ENCODE results near the gene ROPN1.
"Not testable (repeated sequence)": the region's sequence is repeated elsewhere in the genome, so short reads cannot be mapped to it uniquely, and the experiment has no call there.

DNA sequence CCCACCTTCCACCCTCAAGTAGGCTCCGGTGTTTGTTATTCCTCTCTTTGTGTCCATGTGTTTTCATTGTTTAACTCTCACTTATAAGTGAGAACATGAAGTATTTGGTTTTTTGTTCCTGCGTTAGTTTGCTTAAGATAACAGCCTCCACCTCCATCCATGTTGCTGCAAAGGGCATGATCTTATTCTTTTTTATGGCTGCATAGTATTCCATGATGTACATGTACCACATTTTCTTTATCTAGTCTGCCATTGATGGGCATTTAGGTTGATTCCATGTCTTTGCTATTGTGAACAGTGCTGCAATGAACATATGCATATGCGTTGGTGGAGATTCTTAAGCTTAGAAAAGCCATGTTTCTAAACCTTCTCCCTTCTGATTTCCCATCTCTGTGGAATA, 44.3 kb upstream of the ROPN1 start:
- TF ChIP-seq, protein P1, sequence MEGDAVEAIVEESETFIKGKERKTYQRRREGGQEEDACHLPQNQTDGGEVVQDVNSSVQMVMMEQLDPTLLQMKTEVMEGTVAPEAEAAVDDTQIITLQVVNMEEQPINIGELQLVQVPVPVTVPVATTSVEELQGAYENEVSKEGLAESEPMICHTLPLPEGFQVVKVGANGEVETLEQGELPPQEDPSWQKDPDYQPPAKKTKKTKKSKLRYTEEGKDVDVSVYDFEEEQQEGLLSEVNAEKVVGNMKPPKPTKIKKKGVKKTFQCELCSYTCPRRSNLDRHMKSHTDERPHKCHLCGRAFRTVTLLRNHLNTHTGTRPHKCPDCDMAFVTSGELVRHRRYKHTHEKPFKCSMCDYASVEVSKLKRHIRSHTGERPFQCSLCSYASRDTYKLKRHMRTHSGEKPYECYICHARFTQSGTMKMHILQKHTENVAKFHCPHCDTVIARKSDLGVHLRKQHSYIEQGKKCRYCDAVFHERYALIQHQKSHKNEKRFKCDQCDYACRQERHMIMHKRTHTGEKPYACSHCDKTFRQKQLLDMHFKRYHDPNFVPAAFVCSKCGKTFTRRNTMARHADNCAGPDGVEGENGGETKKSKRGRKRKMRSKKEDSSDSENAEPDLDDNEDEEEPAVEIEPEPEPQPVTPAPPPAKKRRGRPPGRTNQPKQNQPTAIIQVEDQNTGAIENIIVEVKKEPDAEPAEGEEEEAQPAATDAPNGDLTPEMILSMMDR (IDR thresholded peaks at IDR 0.05) = not testable (repeated sequence)
- TF ChIP-seq, protein P2, sequence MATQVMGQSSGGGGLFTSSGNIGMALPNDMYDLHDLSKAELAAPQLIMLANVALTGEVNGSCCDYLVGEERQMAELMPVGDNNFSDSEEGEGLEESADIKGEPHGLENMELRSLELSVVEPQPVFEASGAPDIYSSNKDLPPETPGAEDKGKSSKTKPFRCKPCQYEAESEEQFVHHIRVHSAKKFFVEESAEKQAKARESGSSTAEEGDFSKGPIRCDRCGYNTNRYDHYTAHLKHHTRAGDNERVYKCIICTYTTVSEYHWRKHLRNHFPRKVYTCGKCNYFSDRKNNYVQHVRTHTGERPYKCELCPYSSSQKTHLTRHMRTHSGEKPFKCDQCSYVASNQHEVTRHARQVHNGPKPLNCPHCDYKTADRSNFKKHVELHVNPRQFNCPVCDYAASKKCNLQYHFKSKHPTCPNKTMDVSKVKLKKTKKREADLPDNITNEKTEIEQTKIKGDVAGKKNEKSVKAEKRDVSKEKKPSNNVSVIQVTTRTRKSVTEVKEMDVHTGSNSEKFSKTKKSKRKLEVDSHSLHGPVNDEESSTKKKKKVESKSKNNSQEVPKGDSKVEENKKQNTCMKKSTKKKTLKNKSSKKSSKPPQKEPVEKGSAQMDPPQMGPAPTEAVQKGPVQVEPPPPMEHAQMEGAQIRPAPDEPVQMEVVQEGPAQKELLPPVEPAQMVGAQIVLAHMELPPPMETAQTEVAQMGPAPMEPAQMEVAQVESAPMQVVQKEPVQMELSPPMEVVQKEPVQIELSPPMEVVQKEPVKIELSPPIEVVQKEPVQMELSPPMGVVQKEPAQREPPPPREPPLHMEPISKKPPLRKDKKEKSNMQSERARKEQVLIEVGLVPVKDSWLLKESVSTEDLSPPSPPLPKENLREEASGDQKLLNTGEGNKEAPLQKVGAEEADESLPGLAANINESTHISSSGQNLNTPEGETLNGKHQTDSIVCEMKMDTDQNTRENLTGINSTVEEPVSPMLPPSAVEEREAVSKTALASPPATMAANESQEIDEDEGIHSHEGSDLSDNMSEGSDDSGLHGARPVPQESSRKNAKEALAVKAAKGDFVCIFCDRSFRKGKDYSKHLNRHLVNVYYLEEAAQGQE (IDR thresholded peaks at IDR 0.05; ENCODE audit: insufficient read depth in 1 of 2, low read depth in 2 of 2, low read length in 1 of 2) = not testable (repeated sequence)
- not testable (repeated sequence) for TF ChIP-seq POLR2AphosphoS5 (IDR thresholded peaks at IDR 0.05; ENCODE audit: low read depth, low read length)

Data from Panc1 (cell line).